Neuronal stem cell (in vitro differentiated cells): ENCODE results near the gene TAF1B.

Experiments used
- DNase-seq: peaks from one replicate; pipeline ENCODE4 v3.0.0-alpha.2; 2013; ENCODE audit warnings: low spot score
- H2AFZ ChIP-seq: one replicate; pipeline ENCODE4 v1.6.1; 2013; ENCODE audit warnings: mild to moderate bottlenecking, low read length, inconsistent platforms
- H2AK5ac ChIP-seq: 2 replicates; pipeline ENCODE4 v1.6.1; 2013; ENCODE audit warnings: low read depth, mild to moderate bottlenecking, inconsistent platforms, low read length, moderate library complexity, mixed read lengths
- H2BK120ac ChIP-seq: 2 replicates; pipeline ENCODE4 v1.6.1; 2013; ENCODE audit warnings: low read depth, mild to moderate bottlenecking, inconsistent platforms, low read length, moderate library complexity, mixed read lengths
- H2BK12ac ChIP-seq: one replicate; pipeline ENCODE4 v1.6.1; 2013; ENCODE audit warnings: low read length, inconsistent platforms
- H2BK15ac ChIP-seq: 2 replicates; pipeline ENCODE4 v1.6.1; 2013; ENCODE audit warnings: mild to moderate bottlenecking, low read length, inconsistent platforms, mixed read lengths
- H2BK5ac ChIP-seq: one replicate; pipeline ENCODE4 v1.6.1; 2013; ENCODE audit warnings: inconsistent platforms, mild to moderate bottlenecking, low read length, moderate library complexity
- H3K14ac ChIP-seq: one replicate; pipeline ENCODE4 v1.6.1; 2013; ENCODE audit warnings: low read length, inconsistent platforms
- H3K18ac ChIP-seq: 2 replicates; pipeline ENCODE4 v1.6.1; 2013; ENCODE audit warnings: low read length, inconsistent platforms
- H3K23ac ChIP-seq: 2 replicates; pipeline ENCODE4 v1.6.1; 2013; ENCODE audit warnings: low read depth, mild to moderate bottlenecking, mixed read lengths, low read length, inconsistent platforms; ENCODE audit not compliant: poor library complexity
- H3K27ac ChIP-seq: replicated peaks from 3 replicates; pipeline ENCODE4 v1.5.1; 2013; ENCODE audit warnings: low read length, inconsistent platforms
- H3K27me3 ChIP-seq, 3 experiments: 2 replicates each; pipeline ENCODE4 v1.6.1; 2013; ENCODE audit warnings: low read length in 3 of 3, mild to moderate bottlenecking in 2 of 3, inconsistent platforms in 1 of 3, low read depth in 1 of 3, mixed read lengths in 1 of 3, moderate library complexity in 1 of 3; ENCODE audit not compliant: control insufficient read depth in 3 of 3, insufficient read depth in 3 of 3
- H3K36me3 ChIP-seq, 2 donors: replicated peaks in 1 of 2; 2 replicates each; pipeline ENCODE4 v1.6.1; 2013; ENCODE audit warnings: low read length in 2 of 2; ENCODE audit not compliant: control insufficient read depth in 2 of 2, insufficient read depth in 2 of 2
- H3K4ac ChIP-seq: 2 replicates; pipeline ENCODE4 v1.6.1; 2013; ENCODE audit warnings: inconsistent platforms, mild to moderate bottlenecking, low read length, moderate library complexity
- H3K4me1 ChIP-seq, 2 donors: 1 replicate in 1 of 2; 2 replicates in 1 of 2; pipeline ENCODE4 v1.6.1; 2013; ENCODE audit warnings: low read length in 2 of 2, low read depth in 1 of 2; ENCODE audit not compliant: control insufficient read depth in 2 of 2, insufficient read depth in 1 of 2
- H3K4me2 ChIP-seq: one replicate; pipeline ENCODE4 v1.6.1; 2013; ENCODE audit warnings: mild to moderate bottlenecking, low read length, inconsistent platforms; ENCODE audit not compliant: insufficient read depth, poor library complexity, severe bottlenecking
- H3K4me3 ChIP-seq, 2 donors: 2 replicates each; pipeline ENCODE4 v1.5.1; 2013; ENCODE audit warnings: low read length in 2 of 2, mild to moderate bottlenecking in 2 of 2, inconsistent platforms in 1 of 2, moderate library complexity in 1 of 2
- H3K79me1 ChIP-seq: one replicate; pipeline ENCODE4 v1.6.1; 2013; ENCODE audit warnings: low read depth, mild to moderate bottlenecking, inconsistent platforms, low read length, moderate library complexity
- H3K9ac ChIP-seq: one replicate; pipeline ENCODE4 v1.6.1; 2013; ENCODE audit warnings: mild to moderate bottlenecking, low read depth, low read length, inconsistent platforms; ENCODE audit not compliant: poor library complexity
- H3K9me3 ChIP-seq, 2 donors: replicated peaks in 1 of 2; 2 replicates each; pipeline versions ENCODE3 to v1.6.1; 2013; ENCODE audit warnings: low read length in 2 of 2, mild to moderate bottlenecking in 2 of 2, inconsistent platforms in 1 of 2, low read depth in 1 of 2, mixed read lengths in 1 of 2, moderate library complexity in 1 of 2; ENCODE audit not compliant: control insufficient read depth in 2 of 2, insufficient read depth in 1 of 2
- H4K8ac ChIP-seq: one replicate; pipeline ENCODE4 v1.6.1; 2013; ENCODE audit warnings: low read depth, mild to moderate bottlenecking, inconsistent platforms, low read length, moderate library complexity
- H4K91ac ChIP-seq: one replicate; pipeline ENCODE4 v1.6.1; 2013; ENCODE audit warnings: low read length, low read depth, mild to moderate bottlenecking, inconsistent platforms; ENCODE audit not compliant: poor library complexity
- WGBS, 2 donors: extraction: QIAGEN DNeasy Blood & Tissue Kit; methylation state at CpG; one replicate each; pipeline ENCODE4 v1.1.7; 2013; ENCODE audit warnings: missing lambda C conversion rate in 2 of 2, mixed read lengths in 1 of 2; ENCODE audit not compliant: insufficient read length in 2 of 2, insufficient replicate concordance in 1 of 2; ENCODE audit errors: extremely low coverage in 2 of 2; 5-methylcytosine and 5-hydroxymethylcytosine counted together

TAF1B gene

DNA sequence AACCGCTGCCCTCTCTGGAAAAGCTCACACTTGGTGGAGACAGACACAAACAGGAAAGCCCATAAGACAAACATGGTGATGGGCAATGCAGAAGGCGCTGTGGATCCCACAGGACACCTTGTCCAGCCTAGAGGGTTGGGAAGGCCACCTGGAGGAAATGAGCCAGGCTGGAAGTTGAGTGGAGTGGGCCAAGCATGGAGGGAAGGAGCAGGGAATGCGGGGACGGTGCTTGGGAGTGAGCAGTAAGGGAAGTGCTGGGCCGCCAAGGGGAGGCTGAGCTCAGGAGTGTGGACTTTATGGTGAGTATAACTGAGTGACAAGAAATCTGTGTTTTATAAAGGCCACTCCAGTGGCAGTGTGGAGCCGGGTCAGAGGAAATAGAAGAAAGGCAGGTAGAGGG is 105.4 kb downstream of the TAF1B start:
- Histone ChIP-seq H3K36me3 (no peaks in the 10 kb centered on the region), H2BK120ac (no peak overlapping the region), H2AK5ac (no peak overlapping the region), H3K14ac (no peak overlapping the region), H2BK12ac (no peak overlapping the region), H3K23ac (no peak overlapping the region), H4K91ac (no peak overlapping the region), H4K8ac (no peak overlapping the region), H2BK5ac (no peak overlapping the region), H3K9me3 (no peaks in the 10 kb centered on the region), H3K27me3 (peaks cover 4 to 55% (median 26%) of the 10 kb centered on the region in 3 experiments), H3K27ac (no peak overlapping the region), H3K79me1 (no peaks in the 10 kb centered on the region), H3K9ac (no peak overlapping the region), H3K4me1 (peaks cover 2 to 3% of the 10 kb centered on the region in 2 donors), H3K4ac (no peak overlapping the region), H2AFZ (no peak overlapping the region), H3K4me3 (no peak overlapping the region), H3K18ac (no peak overlapping the region), H3K4me2 (no peak overlapping the region), H2BK15ac (no peak overlapping the region)
- WGBS, 2 donors: no CpG with 5 or more reads among the region's 6 CpGs
- DNase-seq: no peak

DNA sequence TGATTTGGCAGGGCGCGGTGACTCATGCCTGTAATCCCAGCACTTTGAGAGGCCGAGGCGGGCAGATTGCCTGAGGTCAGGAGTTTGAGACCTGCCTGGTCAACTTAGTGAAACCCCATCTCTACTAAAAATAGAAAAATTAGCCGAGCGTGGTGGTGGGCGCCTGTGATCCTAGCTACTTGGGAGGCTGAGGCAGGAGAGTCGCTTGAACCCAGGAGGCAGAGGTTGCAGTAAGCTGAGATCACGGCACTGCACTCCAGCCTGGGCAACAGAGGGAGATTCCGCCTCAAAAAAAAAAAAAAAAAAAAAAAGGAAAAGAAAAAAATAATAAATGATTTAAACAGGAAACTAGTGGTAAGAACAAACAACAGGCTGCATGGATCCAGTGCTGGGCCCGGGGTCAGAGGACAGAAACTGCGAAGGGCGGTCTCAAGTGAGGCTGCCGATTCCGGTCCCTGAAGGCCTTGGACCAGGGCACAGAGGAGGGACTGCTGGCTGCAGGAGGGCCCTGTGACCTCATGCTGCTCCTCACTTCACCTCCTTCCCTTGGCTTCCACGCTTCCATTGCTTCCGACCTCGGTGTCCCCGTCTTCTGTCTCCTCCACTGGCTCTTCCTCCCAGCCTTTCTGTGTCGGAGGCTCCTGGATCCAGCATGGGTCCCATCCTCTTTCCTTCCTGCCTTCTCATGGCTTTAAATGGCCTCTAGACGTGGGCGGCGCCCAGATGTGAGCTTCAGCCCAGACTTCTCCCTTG is 106.1 kb downstream of the TAF1B start:
- no peak overlapping the region for H3K4me2 ChIP-seq
- peak overlapping the region; percentile 32 for H3K18ac ChIP-seq
- no peak overlapping the region for H4K91ac ChIP-seq
- no peaks in the 10 kb centered on the region for H3K79me1 ChIP-seq
- no peak overlapping the region for H3K14ac ChIP-seq
- H4K8ac ChIP-seq: no peak overlapping the region
- H2BK5ac ChIP-seq: no peak overlapping the region
- H2AFZ ChIP-seq: no peak overlapping the region
- H2BK120ac ChIP-seq: no peak overlapping the region
- no peaks in the 10 kb centered on the region for H3K36me3 ChIP-seq
- H3K4ac ChIP-seq: no peak overlapping the region
- no peak overlapping the region for H3K23ac ChIP-seq
- no CpG with 5 or more reads among the region's 23 CpGs for WGBS, 2 donors
- no peak overlapping the region for H2AK5ac ChIP-seq
- no peak for DNase-seq
- peak overlapping the region; percentile 55 for H2BK15ac ChIP-seq
- H3K27ac ChIP-seq: no peak overlapping the region
- no peaks in the 10 kb centered on the region for H3K9me3 ChIP-seq
- no peak overlapping the region for H3K4me3 ChIP-seq
- H3K4me1 ChIP-seq: peaks cover 2 to 3% of the 10 kb centered on the region in 2 donors
- no peak overlapping the region for H2BK12ac ChIP-seq
- peak overlapping the region; percentile 34 for H3K9ac ChIP-seq
- H3K27me3 ChIP-seq: peaks cover 4 to 59% (median 26%) of the 10 kb centered on the region in 3 experiments

DNA sequence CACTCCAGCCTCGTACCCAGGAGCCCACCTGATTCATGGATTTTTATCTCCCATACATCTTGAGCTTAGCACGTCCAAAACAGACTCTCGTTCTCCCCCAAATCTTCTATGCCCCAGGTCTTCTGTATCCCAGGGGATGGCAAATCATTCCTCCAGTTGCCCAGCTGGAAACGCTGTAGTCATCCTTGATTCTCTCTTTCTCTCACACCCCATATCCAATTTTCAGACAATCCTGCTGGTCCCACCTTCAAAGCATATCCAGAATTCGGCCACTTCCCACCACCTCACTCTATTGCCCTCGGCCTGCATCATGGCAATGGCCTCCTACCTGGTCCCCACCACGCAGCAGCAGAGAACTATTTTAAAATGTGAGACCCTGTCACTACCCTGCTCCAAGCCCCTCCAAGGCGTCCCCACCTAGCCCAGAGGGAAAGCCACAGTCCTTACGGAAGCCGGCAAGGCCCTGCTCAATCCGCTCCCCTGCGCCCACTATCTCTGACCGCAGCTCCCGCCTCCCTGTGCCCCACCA is 106.8 kb downstream of the TAF1B start:
- peak overlapping the region; percentile 99 for H2AFZ ChIP-seq
- no peak overlapping the region for H4K8ac ChIP-seq
- no peak for DNase-seq
- H4K91ac ChIP-seq: no peak overlapping the region
- H3K79me1 ChIP-seq: no peaks in the 10 kb centered on the region
- H2BK120ac ChIP-seq: no peak overlapping the region
- peak overlapping the region; percentile 20 for H2BK15ac ChIP-seq
- WGBS, 2 donors: no CpG with 5 or more reads among the region's 14 CpGs
- H3K4me2 ChIP-seq: peak overlapping the region; percentile 92
- peak overlapping the region; percentile 0 for H3K9ac ChIP-seq
- H3K4ac ChIP-seq: no peak overlapping the region
- peaks cover 4 to 52% (median 26%) of the 10 kb centered on the region in 3 experiments for H3K27me3 ChIP-seq
- H3K36me3 ChIP-seq: no peaks in the 10 kb centered on the region
- peak overlapping the region; percentile 92 for H3K18ac ChIP-seq
- H3K23ac ChIP-seq: no peak overlapping the region
- H2AK5ac ChIP-seq: no peak overlapping the region
- H3K9me3 ChIP-seq: no peaks in the 10 kb centered on the region
- H3K4me3 ChIP-seq: peak overlapping the region in 1 of 2 donors; percentile 91
- no peak overlapping the region for H2BK12ac ChIP-seq
- no peak overlapping the region for H3K27ac ChIP-seq
- no peak overlapping the region for H3K14ac ChIP-seq
- H2BK5ac ChIP-seq: no peak overlapping the region
- peaks cover 2 to 3% of the 10 kb centered on the region in 2 donors for H3K4me1 ChIP-seq

DNA sequence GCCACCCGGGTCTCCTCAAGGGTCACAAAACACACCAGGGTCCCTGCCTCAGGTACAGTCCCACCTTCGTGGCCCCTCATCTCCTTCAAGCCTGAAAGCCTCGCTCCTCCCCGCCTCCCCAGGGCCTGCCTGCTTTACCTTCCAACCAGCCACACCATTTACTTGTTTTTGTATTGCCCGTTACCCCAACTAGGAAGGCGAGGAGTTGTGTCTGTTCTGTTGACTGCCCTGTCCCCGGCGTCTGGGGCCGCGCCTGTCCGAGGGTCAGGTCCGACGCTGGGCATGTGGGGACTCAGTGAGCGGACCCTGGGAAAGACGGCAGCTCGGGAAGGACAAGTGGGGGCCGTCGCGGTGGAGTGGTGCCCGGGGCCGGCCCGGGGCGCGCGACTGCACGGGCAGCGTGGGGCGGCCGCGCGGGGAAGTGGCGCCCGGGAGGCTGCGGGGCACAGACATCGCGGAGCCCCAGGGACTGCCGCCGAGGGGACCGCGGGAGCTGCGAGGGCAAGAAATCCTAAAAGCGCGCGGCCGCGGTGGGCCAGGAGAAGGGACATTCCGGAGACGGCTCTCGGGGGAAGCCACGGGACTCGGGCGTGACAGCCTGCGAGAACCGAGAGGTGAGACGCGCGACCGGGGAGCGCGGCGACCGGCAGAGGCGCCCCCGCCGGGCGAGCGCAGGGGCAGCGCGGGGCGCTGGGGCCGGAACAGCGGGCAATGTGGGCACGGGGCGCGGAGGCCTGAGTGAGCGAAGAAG is 107.4 kb downstream of the TAF1B start:
- peaks cover 4 to 49% (median 26%) of the 10 kb centered on the region in 3 experiments for H3K27me3 ChIP-seq
- H2BK5ac ChIP-seq: no peak overlapping the region
- H3K27ac ChIP-seq: no peak overlapping the region
- peak overlapping the region; percentile 64 to 91 for H3K4me3 ChIP-seq
- no peak overlapping the region for H2BK120ac ChIP-seq
- H3K9ac ChIP-seq: peak overlapping the region; percentile 34
- H3K79me1 ChIP-seq: no peaks in the 10 kb centered on the region
- no peaks in the 10 kb centered on the region for H3K9me3 ChIP-seq
- no peaks in the 10 kb centered on the region for H3K36me3 ChIP-seq
- peak; percentile 43 for DNase-seq
- no peak overlapping the region for H4K8ac ChIP-seq
- no peak overlapping the region for H2AK5ac ChIP-seq
- peak overlapping the region; percentile 99 for H2AFZ ChIP-seq
- no peak overlapping the region for H3K23ac ChIP-seq
- H3K4ac ChIP-seq: no peak overlapping the region
- peak overlapping the region; percentile 20 for H2BK15ac ChIP-seq
- peak overlapping the region; percentile 58 for H3K14ac ChIP-seq
- H3K4me2 ChIP-seq: peak overlapping the region; percentile 92
- no peak overlapping the region for H2BK12ac ChIP-seq
- peaks cover 2 to 3% of the 10 kb centered on the region in 2 donors for H3K4me1 ChIP-seq
- H3K18ac ChIP-seq: peak overlapping the region; percentile 92
- whole genome bisulfite sequencing, 2 donors: no CpG with 5 or more reads among the region's 76 CpGs
- H4K91ac ChIP-seq: no peak overlapping the region
